Activated T-cell treated with anti-CD3 and anti-CD28 coated beads, Interleukin-2, amount 50 U/mL, for 4 hours (primary cell): ENCODE results near the gene NEB. TPM values are rescaled to one million over a fixed set of nuclear protein-coding genes. Genes with fewer than 3 reads are reported as not detected.
"Not testable (repeated sequence)": the region's sequence is repeated elsewhere in the genome, so short reads cannot be mapped to it uniquely, and the experiment has no call there.

Experiments
- ATAC-seq, 2 donors: fragments of 200-7000 bp; cut with Tn5 transposase; one replicate each; pipeline ENCODE4 v1.10.0; 2021
- DNase-seq: peaks from one replicate; pipeline ENCODE4 v3.0.0-alpha.2; 2020
- H3K27me3 Mint-ChIP-seq: one replicate; pipeline ENCODE4 v1.8.0; 2021; ENCODE audit warnings: low read depth, mixed read lengths
- H3K36me3 Mint-ChIP-seq: one replicate; pipeline ENCODE4 v1.8.0; 2022; ENCODE audit warnings: mixed read lengths; ENCODE audit not compliant: insufficient read depth
- H3K4me1 Mint-ChIP-seq: one replicate; pipeline ENCODE4 v1.8.0; 2021; ENCODE audit warnings: low read depth, mixed read lengths
- H3K4me3 Mint-ChIP-seq: one replicate; pipeline ENCODE4 v1.8.0; 2021; ENCODE audit warnings: mild to moderate bottlenecking, moderate library complexity, mixed read lengths
- H3K9me3 Mint-ChIP-seq: one replicate; pipeline ENCODE4 v1.8.0; 2021; ENCODE audit warnings: mixed read lengths
- total RNA-seq, 3 donors: library from RNA; stranded (reverse); gene quantifications; one replicate each; pipeline ENCODE4 v1.2.1, GENCODE V29; 2021

Gene NEB
- total RNA-seq, 3 donors from 2014 or later, result 0.25 to 0.50 (median 0.46) TPM

DNA sequence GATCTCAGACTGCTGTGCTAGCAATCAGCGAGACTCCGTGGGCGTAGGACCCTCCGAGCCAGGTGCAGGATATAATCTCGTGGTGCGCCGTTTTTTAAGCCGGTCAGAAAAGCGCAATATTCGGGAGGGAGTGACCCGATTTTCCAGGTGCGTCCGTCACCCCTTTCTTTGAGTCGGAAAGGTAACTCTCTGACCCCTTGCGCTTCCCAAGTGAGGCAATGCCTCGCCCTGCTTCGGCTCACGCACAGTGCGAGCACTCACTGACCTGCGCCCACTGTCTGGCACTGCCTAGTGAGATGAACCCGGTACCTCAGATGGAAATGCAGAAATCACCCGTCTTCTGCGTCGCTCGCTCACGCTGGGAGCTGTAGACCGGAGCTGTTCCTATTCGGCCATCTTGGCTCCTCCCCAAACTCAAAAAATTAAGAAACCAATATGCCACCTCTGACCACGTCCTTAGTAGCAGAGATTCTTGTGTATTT lies 29.8 kb downstream of the NEB start:
- not testable (repeated sequence) for H3K9me3 Mint-ChIP-seq, ATAC-seq, H3K36me3 Mint-ChIP-seq, H3K4me3 Mint-ChIP-seq, H3K27me3 Mint-ChIP-seq, DNase-seq, H3K4me1 Mint-ChIP-seq

DNA sequence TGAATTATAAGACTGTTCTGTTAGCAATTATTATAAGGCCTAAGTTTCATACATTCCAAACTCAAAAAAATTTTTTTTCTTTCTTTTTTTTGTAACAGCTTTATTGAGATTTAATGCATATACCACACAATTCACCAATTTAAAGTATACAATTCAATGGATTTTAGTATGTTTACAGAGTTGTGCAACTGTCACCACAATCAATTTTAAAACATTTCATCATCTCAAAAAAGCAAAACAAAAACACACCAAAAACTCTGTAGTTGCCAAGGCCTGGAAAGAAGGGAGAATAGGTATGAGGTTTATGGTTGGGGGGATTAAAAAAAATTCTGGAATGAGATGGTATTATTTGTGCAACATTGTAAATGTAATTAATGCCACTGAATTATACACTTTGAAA lies 36.1 kb downstream of the NEB start:
- not testable (repeated sequence) for H3K4me1 Mint-ChIP-seq, H3K27me3 Mint-ChIP-seq, H3K36me3 Mint-ChIP-seq, H3K9me3 Mint-ChIP-seq, ATAC-seq, DNase-seq, H3K4me3 Mint-ChIP-seq

DNA sequence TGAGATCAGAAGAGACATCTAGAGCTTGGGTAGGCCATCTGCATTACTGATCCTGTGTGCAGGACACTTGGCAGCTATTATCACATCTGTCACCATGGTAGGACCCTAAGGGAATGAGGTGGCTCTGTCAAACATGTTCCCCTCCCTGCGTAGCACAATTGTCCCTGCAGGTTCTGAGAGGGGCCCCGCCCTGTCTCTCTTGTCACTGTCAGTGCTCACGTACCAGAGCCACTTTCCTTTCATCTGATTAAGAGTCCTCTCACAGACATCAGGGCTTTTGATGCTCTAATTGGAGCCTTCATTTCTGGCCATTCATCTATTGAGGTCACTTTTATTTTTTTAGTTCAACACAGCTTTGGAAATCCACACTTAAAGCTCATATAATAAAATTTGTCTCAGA lies 38.5 kb downstream of the NEB start:
- no peak for DNase-seq
- Mint-ChIP-seq H3K4me1 (peaks cover 2% of the 10 kb centered on the region), H3K9me3 (no peaks in the 10 kb centered on the region), H3K4me3 (no peak overlapping the region), H3K36me3 (peaks cover 2% of the 10 kb centered on the region), H3K27me3 (no peaks in the 10 kb centered on the region)
- ATAC-seq, result no peak

GRCh38 chr2:151691631-151692030 lies 42.6 kb downstream of the NEB start:
- ATAC-seq, result no peak
- Mint-ChIP-seq H3K9me3 (no peaks in the 10 kb centered on the region), H3K4me3 (no peak overlapping the region), H3K27me3 (no peaks in the 10 kb centered on the region), H3K4me1 (peaks cover 2% of the 10 kb centered on the region), H3K36me3 (peaks cover 2% of the 10 kb centered on the region)
- DNase-seq, result no peak

DNA sequence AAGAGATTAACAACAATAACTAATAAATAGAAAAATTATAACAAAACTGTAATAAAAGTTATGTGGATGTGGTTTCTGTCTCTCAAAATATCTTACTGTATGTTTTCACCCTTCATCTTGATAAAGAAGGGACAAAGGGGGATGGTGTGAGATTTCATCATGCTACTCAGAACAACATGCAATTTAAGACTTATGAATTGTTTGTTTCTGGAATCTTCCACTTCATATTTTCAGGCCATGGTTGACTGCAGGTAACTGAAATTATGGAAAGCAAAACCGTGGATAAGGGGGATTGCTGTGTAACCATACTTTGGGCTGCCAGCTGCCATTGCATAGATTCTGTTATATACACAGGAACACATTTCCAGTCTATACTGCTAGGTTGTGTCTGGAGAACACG lies 45.6 kb downstream of the NEB start:
- ATAC-seq, result no peak
- Mint-ChIP-seq H3K27me3 (no peaks in the 10 kb centered on the region), H3K9me3 (no peaks in the 10 kb centered on the region), H3K4me3 (no peak overlapping the region), H3K36me3 (peaks cover 2% of the 10 kb centered on the region), H3K4me1 (no peaks in the 10 kb centered on the region)
- no peak for DNase-seq

GRCh38 chr2:151682459-151683003 lies 51.7 kb downstream of the NEB start:
- ATAC-seq (no peak), DNase-seq (no peak)
- H3K4me3 Mint-ChIP-seq, result no peak overlapping the region
- no peaks in the 10 kb centered on the region for H3K9me3 Mint-ChIP-seq
- no peaks in the 10 kb centered on the region for H3K36me3 Mint-ChIP-seq
- no peaks in the 10 kb centered on the region for H3K27me3 Mint-ChIP-seq
- H3K4me1 Mint-ChIP-seq, result no peaks in the 10 kb centered on the region

GRCh38 chr2:151681051-151681450 lies 53.2 kb downstream of the NEB start:
- H3K9me3 Mint-ChIP-seq, result no peaks in the 10 kb centered on the region
- H3K36me3 Mint-ChIP-seq, result no peaks in the 10 kb centered on the region
- no peak for DNase-seq
- H3K4me1 Mint-ChIP-seq, result no peaks in the 10 kb centered on the region
- no peak for ATAC-seq
- no peaks in the 10 kb centered on the region for H3K27me3 Mint-ChIP-seq
- H3K4me3 Mint-ChIP-seq, result no peak overlapping the region

DNA sequence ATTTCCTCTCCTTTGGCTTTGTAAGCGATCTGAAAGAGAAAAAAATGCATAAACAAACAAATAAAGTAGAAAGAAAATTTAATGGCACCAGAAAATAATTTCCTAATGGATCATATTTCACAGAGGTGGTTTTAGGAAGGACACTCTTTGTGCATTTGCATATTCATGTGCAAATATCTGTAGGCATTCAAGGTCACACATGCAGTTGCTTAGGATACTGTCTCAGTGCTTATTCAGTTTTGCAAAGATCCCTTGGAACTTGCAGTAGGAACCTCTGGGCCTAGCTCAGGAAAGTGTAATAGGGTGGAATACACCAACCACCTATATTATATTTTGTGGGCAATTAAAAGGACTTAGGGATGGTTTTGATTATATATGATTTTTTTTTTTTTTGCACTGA lies 54.3 kb downstream of the NEB start:
- H3K9me3 Mint-ChIP-seq, result no peaks in the 10 kb centered on the region
- H3K4me1 Mint-ChIP-seq, result no peaks in the 10 kb centered on the region
- no peak overlapping the region for H3K4me3 Mint-ChIP-seq
- no peaks in the 10 kb centered on the region for H3K27me3 Mint-ChIP-seq
- DNase-seq, result no peak
- H3K36me3 Mint-ChIP-seq, result no peaks in the 10 kb centered on the region
- ATAC-seq, result no peak

DNA sequence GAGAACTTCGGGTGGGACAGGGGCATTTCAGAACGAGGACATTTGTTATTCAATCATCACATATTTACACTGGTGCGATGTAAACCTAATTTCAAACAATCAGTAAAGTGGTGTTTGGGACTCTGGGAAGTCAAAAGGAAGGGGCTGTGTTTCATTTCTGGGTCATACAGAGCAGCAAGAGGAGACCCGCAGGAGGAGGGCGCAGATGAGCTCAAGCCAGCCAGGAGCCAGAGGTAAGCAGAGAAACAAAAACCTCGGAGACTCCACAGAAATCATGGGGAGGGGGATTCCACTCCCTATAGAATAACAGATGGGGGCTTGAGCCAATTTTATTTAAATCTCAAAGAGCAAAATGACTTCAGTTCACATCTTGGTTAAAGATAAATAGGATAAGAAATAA lies 55.4 kb downstream of the NEB start:
- DNase-seq (no peak), ATAC-seq (no peak)
- Mint-ChIP-seq H3K27me3 (no peaks in the 10 kb centered on the region), H3K9me3 (no peaks in the 10 kb centered on the region), H3K36me3 (no peaks in the 10 kb centered on the region), H3K4me3 (no peak overlapping the region), H3K4me1 (no peaks in the 10 kb centered on the region)

GRCh38 chr2:151673016-151673415 lies 61.3 kb downstream of the NEB start:
- DNase-seq (no peak), ATAC-seq (no peak)
- Mint-ChIP-seq H3K4me1 (peaks cover 16% of the 10 kb centered on the region), H3K36me3 (no peaks in the 10 kb centered on the region), H3K4me3 (no peak overlapping the region), H3K9me3 (no peaks in the 10 kb centered on the region), H3K27me3 (no peaks in the 10 kb centered on the region)

DNA sequence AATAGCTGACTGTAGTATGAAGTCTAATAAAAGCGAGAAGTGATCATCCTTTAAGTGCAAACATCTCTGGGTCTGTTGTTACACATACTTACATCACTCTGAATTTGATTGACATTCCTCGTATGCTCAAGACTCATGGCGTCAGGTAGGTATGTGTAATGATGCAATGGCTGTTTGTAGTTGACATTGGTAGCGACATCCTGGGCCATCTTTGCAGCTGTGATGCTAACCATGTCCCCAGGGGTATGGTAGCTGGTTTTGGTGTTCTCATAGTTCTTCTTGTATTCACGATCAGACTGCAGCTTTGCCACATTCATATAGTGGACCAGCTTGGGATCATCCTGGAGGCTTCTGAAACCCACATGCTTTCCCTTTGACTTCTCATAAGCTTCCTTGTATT lies 62.0 kb downstream of the NEB start:
- H3K4me3 Mint-ChIP-seq, result no peak overlapping the region

DNA sequence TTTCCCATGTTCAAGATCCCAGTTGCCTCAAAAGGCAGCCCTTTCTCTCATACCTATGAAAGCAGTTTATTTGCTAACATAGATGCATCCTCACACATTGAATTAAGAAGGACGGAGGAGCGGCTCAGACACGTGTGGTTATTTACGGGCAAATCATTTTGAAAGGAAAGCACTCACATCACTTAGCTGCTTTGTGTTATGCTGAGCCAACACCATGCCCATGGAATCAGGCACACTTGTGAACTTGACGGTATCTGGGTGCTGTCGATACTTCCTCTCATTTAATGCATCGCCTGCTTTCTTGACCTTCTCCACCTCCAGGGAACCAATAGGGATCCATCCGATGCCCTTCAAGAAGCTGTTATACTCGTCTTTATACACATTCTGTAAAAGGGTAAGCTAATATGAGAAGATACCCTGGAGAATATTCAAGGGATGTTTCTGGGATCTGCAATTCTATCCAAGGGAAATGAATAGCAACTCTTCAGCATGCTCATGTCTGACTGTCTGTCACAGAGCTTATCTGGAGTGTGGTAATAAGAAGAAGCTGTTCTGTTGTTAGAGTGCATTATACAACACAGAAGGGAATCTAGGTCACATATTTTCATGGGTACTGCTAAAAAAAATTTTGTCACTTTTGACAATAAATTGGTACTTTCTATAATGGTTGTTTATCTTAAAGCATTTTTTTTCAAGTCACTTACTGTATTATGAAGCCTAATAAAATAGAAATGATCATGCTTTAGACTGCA lies 63.3 kb downstream of the NEB start:
- DNase-seq (no peak), ATAC-seq (no peak)
- H3K27me3 Mint-ChIP-seq, result no peaks in the 10 kb centered on the region
- no peak overlapping the region for H3K4me3 Mint-ChIP-seq
- H3K9me3 Mint-ChIP-seq, result no peaks in the 10 kb centered on the region
- no peaks in the 10 kb centered on the region for H3K36me3 Mint-ChIP-seq
- H3K4me1 Mint-ChIP-seq, result peaks cover 16% of the 10 kb centered on the region

More for the DNA sequence above, 62.0 kb downstream of the NEB start:
- Mint-ChIP-seq H3K27me3 (no peaks in the 10 kb centered on the region), H3K36me3 (no peaks in the 10 kb centered on the region), H3K9me3 (no peaks in the 10 kb centered on the region), H3K4me1 (peaks cover 16% of the 10 kb centered on the region)
- no peak for ATAC-seq
- DNase-seq, result no peak

DNA sequence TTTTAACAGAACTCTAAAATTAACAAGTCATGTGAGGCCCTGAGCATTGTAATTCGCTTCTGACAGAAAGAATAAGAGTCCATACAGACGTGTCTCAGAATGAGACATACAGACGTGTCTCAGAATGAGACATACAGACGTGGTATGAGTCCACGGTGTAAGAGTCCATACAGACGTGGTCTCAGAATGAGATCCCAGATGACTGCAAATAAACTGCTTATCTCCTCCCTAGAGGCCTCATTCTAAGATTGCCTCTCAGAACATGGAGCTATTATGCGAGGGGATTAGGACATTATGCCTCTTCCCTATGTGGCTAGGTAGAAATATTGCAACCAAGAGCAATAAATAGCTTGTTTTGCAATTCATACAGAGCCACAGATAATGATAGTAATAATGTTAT lies 63.9 kb downstream of the NEB start:
- H3K27me3 Mint-ChIP-seq, result no peaks in the 10 kb centered on the region
- no peaks in the 10 kb centered on the region for H3K36me3 Mint-ChIP-seq
- no peaks in the 10 kb centered on the region for H3K9me3 Mint-ChIP-seq
- DNase-seq, result no peak
- no peak overlapping the region for H3K4me3 Mint-ChIP-seq
- peak; percentile 55 to 74 for ATAC-seq
- H3K4me1 Mint-ChIP-seq, result peaks cover 16% of the 10 kb centered on the region

DNA sequence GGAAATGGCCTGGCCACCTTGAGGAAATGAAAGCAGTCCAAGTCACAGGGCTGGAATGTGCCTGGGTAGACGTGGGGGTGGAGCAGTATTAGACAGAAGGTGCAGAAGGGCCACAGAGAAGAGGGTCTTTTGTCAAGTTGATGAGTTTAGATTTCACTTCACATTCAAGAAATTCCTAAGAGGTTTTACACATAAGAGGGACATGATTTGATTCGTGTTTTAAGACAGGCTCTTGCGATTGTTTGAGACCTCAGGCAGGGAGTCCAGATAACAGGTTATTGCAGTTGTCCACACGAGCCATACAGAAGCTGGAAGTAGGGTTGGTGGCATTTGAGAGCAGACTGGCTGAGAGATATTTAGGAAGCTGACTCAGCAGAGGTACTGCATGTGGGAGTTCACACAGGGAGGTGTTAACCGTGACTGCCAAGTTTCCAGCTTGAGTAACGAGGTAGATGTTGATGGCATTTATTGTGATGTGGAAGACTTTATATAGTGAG lies 64.6 kb downstream of the NEB start:
- H3K4me1 Mint-ChIP-seq, result peaks cover 16% of the 10 kb centered on the region
- no peak for DNase-seq
- no peaks in the 10 kb centered on the region for H3K36me3 Mint-ChIP-seq
- no peaks in the 10 kb centered on the region for H3K27me3 Mint-ChIP-seq
- H3K9me3 Mint-ChIP-seq, result no peaks in the 10 kb centered on the region
- ATAC-seq, result peak; percentile 57 to 78
- H3K4me3 Mint-ChIP-seq, result no peak overlapping the region

- Mint-ChIP-seq H3K27me3 (no peaks in the 10 kb centered on the region), H3K4me3 (no peak overlapping the region), H3K36me3 (no peaks in the 10 kb centered on the region), H3K9me3 (no peaks in the 10 kb centered on the region), H3K4me1 (peaks cover 16% of the 10 kb centered on the region)
- ATAC-seq (no peak), DNase-seq (no peak)
These were observed 65.5 kb downstream of the NEB start for GRCh38 chr2:151668737-151669136.
